Retinal pigment epithelial cell (primary cell): ENCODE measurements around the gene WDR5.

Source experiments
- DNase-seq: peaks from one replicate; pipeline ENCODE4 v3.0.0-alpha.2; 2010; ENCODE audit warnings: low read depth
- H3K4me3 ChIP-seq: 2 replicates; pipeline ENCODE4 v1.5.1; 2011; ENCODE audit warnings: mild to moderate bottlenecking, low read length, control low read depth, moderate library complexity
- TF ChIP-seq, protein P1 (sequence below): conservative IDR thresholded peaks from 2 replicates; pipeline ENCODE4 v1.5.1; 2011; ENCODE audit warnings: low read depth, low read length, control low read depth, inconsistent platforms

The WDR5 gene

DNA sequence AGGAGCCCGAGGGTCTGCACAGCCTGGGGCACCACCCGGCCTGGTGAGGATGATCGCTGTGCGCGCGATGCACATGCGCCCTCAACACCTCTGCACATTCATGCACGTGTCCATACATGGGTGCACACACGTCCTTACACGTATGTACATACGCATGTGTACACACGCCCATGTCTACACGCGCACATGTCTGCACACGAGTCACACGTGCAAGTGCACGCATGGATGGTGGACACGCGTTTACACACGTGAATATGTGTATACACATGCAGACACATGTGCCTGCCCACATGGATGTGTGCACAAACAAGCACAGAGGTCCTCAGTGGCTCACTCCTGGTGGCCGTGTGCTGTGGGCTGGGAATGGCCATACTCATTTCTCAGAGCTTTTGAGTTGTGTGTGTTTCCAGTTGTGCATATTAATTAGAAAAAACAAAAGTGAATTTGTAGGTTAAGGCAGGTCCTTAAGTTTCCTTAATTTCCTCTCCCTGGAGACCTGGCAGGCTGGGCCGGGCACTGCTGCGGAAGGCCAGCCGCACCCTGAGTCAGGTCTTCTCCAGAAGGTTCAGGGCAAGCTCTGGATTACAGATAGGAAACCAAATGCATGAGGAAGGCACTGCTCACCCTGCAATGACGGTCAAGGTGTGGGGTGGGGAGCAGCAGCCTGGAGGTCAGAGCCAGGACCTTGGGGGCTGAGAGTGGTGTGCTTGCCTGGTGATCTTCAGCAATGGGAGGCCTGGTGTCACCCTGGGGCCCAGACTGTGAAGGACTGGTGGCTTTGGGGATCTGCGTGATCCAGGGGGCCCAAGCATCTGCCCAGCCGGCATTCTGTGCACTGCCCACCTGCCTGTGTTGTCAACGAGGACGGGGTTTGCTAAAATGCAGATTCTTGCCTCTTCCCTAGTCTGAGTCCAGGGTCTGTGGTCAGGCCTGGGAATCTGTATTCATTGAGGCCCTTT lies 29.8 kb downstream of the WDR5 start:
- DNase-seq: no peak
- no peak overlapping the region for H3K4me3 ChIP-seq
- TF ChIP-seq, protein P1, sequence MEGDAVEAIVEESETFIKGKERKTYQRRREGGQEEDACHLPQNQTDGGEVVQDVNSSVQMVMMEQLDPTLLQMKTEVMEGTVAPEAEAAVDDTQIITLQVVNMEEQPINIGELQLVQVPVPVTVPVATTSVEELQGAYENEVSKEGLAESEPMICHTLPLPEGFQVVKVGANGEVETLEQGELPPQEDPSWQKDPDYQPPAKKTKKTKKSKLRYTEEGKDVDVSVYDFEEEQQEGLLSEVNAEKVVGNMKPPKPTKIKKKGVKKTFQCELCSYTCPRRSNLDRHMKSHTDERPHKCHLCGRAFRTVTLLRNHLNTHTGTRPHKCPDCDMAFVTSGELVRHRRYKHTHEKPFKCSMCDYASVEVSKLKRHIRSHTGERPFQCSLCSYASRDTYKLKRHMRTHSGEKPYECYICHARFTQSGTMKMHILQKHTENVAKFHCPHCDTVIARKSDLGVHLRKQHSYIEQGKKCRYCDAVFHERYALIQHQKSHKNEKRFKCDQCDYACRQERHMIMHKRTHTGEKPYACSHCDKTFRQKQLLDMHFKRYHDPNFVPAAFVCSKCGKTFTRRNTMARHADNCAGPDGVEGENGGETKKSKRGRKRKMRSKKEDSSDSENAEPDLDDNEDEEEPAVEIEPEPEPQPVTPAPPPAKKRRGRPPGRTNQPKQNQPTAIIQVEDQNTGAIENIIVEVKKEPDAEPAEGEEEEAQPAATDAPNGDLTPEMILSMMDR: no peak

DNA sequence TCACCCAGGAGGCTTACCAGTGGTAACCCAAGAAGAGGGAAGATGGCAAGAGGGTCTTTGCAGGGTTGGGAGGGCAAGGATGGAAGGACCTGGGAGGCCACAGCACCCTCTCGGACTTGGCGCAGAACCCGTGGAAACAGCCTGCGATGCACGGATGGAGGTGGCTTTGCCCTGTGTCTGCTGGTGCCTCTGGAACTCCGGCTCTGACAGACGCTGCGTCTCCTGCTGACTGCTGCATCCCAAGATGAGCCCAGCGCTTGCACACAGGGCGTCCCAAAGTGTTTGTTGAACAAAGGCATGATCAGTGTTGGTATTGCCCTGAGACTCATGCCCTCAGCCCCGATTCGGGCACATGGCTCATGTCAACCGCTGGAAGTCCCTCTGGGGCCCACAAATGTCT lies 30.5 kb downstream of the WDR5 start:
- TF ChIP-seq, protein P1: no peak
- no peak for DNase-seq
- H3K4me3 ChIP-seq: no peak overlapping the region

DNA sequence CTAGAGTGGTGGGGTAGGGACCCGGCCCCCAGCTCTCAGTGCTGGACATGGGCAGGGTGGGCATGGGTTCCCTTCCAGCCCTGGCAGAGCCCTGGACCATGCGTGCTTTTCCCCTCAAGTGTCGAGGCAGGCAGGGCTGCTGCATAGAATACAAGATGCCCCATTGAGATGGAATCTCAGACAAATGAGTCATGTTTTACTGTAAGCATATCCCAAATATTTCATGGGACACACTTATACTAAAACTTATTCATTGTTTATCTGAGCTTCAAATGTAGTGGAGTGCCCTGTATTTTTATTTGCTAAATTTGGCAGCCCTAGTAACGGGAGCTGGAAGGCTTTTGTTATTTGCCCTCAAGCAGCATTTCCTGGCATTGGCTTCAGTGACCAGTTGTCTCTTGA lies 31.6 kb downstream of the WDR5 start:
- H3K4me3 ChIP-seq: no peak overlapping the region
- TF ChIP-seq, protein P1: no peak
- DNase-seq: no peak

DNA sequence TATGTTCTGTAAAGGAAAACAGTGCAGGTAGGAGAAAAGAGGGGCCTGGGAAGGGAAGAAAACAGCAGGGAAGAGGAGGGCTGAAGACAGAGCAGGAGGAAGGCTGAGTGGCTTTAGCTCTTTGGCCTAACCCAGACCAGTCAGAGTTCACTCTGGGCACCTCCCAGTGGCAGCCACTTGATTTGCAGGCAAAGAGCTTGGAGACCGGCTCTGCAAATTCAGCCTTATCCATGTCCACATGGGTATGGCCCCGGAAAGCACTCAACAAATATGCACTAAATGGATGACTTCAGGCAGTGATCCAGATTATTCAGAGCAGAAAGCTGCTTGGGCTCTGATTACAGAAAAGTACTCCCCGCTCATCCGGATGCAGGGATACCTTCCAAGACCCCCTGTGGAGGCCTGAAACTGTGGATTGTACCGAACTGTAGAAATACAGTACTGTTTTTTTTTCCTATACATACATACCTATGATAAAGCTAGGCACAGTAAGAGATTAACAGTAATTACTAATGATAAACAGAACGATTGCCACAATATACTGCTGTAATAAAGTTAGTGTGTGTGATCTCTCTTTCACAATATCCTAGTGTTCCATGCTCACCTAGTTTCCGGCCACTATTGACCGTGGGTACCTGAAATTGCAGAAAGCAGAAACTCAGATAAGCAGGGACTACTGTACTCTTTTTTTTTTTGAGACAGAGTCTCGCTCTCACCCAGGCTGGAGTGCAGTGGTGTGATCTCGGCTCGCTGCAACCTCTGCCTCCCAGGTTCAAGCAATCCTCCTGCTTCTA lies 33.1 kb downstream of the WDR5 start:
- TF ChIP-seq, protein P1: no peak
- no peak overlapping the region for H3K4me3 ChIP-seq
- DNase-seq: no peak

DNA sequence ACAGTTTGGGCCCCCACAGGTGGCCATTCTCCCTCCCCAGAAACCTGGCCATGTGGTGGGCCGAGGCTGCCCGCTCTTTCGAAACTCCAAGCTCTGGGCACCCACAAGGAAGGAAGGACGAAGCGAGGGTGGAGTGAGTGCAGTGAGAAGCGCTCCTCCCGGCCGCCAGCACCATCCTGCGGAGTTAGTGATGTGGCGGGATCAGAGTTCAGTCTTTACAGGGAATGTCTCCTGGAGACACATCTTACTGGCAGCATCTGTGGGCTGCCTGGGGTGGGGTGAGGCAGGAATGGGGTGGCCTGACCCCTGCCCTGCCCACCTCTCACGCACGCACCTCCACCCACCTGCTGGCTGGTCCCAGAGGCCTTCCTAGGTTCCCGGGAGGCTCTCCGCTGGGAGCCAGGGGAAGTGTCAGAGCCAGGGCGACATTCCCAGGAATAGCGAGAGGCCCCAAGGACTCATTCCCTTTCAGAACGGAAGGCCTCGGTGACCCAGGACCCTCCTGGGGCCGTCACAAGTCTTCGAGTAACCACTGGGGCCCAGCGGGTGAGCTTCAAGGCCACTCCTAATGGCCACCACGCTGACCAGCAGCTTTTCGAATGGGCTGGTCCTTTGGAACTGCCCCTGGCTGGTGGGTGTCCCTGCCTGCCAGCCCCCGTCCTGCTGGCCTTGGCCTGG lies 34.0 kb downstream of the WDR5 start:
- no peak for DNase-seq
- H3K4me3 ChIP-seq: no peak overlapping the region
- TF ChIP-seq, protein P1: no peak

DNA sequence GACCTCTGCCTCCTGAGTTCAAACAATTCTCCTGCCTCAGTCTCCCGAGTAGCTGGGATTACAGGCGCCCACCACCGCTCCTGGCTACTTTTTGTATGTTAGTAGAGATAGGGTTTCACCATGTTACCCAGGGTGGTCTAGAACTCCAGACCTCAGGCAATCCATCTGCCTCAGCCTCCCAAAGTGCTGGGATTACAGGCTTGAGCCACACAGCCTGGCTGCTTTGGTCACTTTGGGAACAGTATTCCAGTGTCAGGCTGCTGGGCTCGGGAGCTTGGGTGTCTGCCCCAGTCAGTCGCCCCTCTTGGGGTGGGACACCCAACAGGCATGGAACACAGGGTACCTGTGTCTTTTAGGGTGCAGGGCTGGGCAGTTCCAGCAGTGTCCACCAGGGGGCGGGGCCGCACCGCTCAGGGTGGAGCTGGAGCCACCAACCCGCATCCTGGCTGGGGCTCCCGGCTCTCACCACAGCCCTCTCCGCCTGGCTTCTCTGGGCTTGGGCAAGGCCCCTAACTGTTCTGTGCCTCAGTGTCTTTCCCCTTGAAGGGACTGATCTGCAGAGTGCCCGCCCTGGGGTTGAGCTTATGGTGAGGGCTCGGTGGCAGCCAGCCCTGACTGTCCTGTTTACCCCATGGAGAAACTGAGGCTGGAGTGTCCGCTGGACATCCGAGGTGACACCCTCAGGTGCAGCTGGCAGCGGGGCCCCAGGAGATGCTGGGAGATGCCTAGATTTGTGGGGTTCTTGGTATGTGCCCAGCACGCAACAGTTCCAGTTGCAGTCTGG lies 34.8 kb downstream of the WDR5 start:
- DNase-seq: no peak
- TF ChIP-seq, protein P1: no peak
- H3K4me3 ChIP-seq: no peak overlapping the region
